Fibroblast of skin of left quadriceps (primary cell): ENCODE measurements around the gene EYS.

Experiments used
- DNase-seq, 2 experiments: peaks; one replicate each; pipeline ENCODE4 v3.0.0-alpha.2; 2013; ENCODE audit warnings: low read depth in 2 of 2

Gene EYS

GRCh38 chr6:65707126-65707826 lies at the start of gene EYS:
TSS of gene EYS (minus strand) at chr6:65707226. CDS start at chr6:65495410, 211,816 bp downstream.
- DNase-seq, result no peak

- no peak for DNase-seq
Measured at GRCh38 chr6:65746302-65746701, 39.3 kb upstream of the EYS start.

GRCh38 chr6:65745614-65746013 lies 38.6 kb upstream of the EYS start:
- DNase-seq, result no peak

GRCh38 chr6:65728879-65729479 lies 22.0 kb upstream of the EYS start:
- no peak for DNase-seq

GRCh38 chr6:65719101-65719500 lies 12.1 kb upstream of the EYS start:
- no peak for DNase-seq

- DNase-seq, result no peak
Measured at GRCh38 chr6:65711531-65711930, 4.5 kb upstream of the EYS start.

GRCh38 chr6:65709099-65709830 lies 2.2 kb upstream of the EYS start:
- DNase-seq, result no peak

- DNase-seq, result no peak
Measured at GRCh38 chr6:65708162-65708561, 1.1 kb upstream of the EYS start.

- DNase-seq, result no peak
Measured at GRCh38 chr6:65706436-65706835, 590 bp downstream of the EYS start.

- DNase-seq, result no peak
Measured at GRCh38 chr6:65701325-65701724, 5.7 kb downstream of the EYS start.

GRCh38 chr6:65700561-65700960 lies 6.5 kb downstream of the EYS start:
- no peak for DNase-seq

GRCh38 chr6:65692109-65692508 lies 14.9 kb downstream of the EYS start:
- DNase-seq, result no peak

- no peak for DNase-seq
Measured at GRCh38 chr6:65680232-65680631, 26.8 kb downstream of the EYS start.

GRCh38 chr6:65671922-65672321 lies 35.1 kb downstream of the EYS start:
- DNase-seq, result no peak

- DNase-seq, result no peak
Measured at GRCh38 chr6:65667916-65668656, 38.9 kb downstream of the EYS start.

GRCh38 chr6:65650086-65650485 lies 56.9 kb downstream of the EYS start:
- no peak for DNase-seq

- DNase-seq, result no peak
Measured at GRCh38 chr6:65649392-65649791, 57.6 kb downstream of the EYS start.

- DNase-seq, result no peak
Measured at GRCh38 chr6:65646544-65646943, 60.5 kb downstream of the EYS start.

- DNase-seq, result no peak
Measured at GRCh38 chr6:65642776-65643175, 64.2 kb downstream of the EYS start.

GRCh38 chr6:65638047-65638831 lies 68.8 kb downstream of the EYS start:
- no peak for DNase-seq

GRCh38 chr6:65637289-65638046 lies 69.6 kb downstream of the EYS start:
- no peak for DNase-seq
